ENCODE data around the gene KIAA0319L. TPM values are rescaled to one million over a fixed set of nuclear protein-coding genes. Genes with fewer than 3 reads are reported as not detected.

The KIAA0319L gene
- total RNA-seq, 1 experiment from 2014 or later = 46.4 TPM

- DNase-seq = peak; percentile 77
- no peak overlapping the region for H3K4ac ChIP-seq (ENCODE audit: low read depth, low read length)
- no peak overlapping the region for H3K9ac ChIP-seq (ENCODE audit: extremely low read depth, insufficient read length, low read length)
- Mint-ChIP-seq H3K36me3 (ENCODE audit: insufficient read depth in 1 of 3, low read depth in 3 of 3) (peaks cover 39 to 58% (median 51%) of the 10 kb centered on the region in 3 experiments), H3K4me3 (peak overlapping the region; percentile 33 to 57; a peak in 4 of 5 replicates), H3K9me3 (no peaks in the 10 kb centered on the region), H3K27ac (peak overlapping the region; percentile 96 to 99 (median 97)), H3K4me1 (peaks cover 48 to 49% of the 10 kb centered on the region in 2 experiments), H3K27me3 (ENCODE audit: low read depth) (no peaks in the 10 kb centered on the region)
- TF ChIP-seq, protein P1, sequence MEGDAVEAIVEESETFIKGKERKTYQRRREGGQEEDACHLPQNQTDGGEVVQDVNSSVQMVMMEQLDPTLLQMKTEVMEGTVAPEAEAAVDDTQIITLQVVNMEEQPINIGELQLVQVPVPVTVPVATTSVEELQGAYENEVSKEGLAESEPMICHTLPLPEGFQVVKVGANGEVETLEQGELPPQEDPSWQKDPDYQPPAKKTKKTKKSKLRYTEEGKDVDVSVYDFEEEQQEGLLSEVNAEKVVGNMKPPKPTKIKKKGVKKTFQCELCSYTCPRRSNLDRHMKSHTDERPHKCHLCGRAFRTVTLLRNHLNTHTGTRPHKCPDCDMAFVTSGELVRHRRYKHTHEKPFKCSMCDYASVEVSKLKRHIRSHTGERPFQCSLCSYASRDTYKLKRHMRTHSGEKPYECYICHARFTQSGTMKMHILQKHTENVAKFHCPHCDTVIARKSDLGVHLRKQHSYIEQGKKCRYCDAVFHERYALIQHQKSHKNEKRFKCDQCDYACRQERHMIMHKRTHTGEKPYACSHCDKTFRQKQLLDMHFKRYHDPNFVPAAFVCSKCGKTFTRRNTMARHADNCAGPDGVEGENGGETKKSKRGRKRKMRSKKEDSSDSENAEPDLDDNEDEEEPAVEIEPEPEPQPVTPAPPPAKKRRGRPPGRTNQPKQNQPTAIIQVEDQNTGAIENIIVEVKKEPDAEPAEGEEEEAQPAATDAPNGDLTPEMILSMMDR (conservative IDR thresholded peaks at IDR 0.05) = no peak
- no peaks in the 10 kb centered on the region for H3K27me3 ChIP-seq (ENCODE audit: insufficient read depth, low read length)
- peaks cover 10% of the 10 kb centered on the region; the same call in 1 of the 2 replicates for H3K4me1 ChIP-seq (ENCODE audit: insufficient read depth, low read length)
- no peak overlapping the region for H3K23ac ChIP-seq (ENCODE audit: insufficient read length, low read depth, low read length)
- no peaks in the 10 kb centered on the region for H3K23me2 ChIP-seq (ENCODE audit: insufficient read length, low read depth, low read length, poor library complexity, severe bottlenecking)
- H4K91ac ChIP-seq (ENCODE audit: insufficient read length, low read depth, low read length) = no peak overlapping the region
- no peak overlapping the region for H3K14ac ChIP-seq (ENCODE audit: insufficient read depth, low read length)
- no peak overlapping the region for H2BK15ac ChIP-seq (ENCODE audit: low read depth, low read length)
- no CpG with 5 or more reads among the region's 10 CpGs for WGBS (ENCODE audit: extremely low coverage, insufficient read length, low lambda C conversion rate)
- H3K9me3 ChIP-seq (ENCODE audit: control insufficient read depth, low read depth, low read length) = no peaks in the 10 kb centered on the region
- no peaks in the 10 kb centered on the region for H4K20me1 ChIP-seq (ENCODE audit: control insufficient read depth, insufficient read depth, insufficient read length)
- H2BK12ac ChIP-seq (ENCODE audit: insufficient read length, low read depth, low read length) = no peak overlapping the region
- H3K27ac ChIP-seq (ENCODE audit: insufficient read length, low read depth, low read length) = peak overlapping the region; percentile 80
- H2BK20ac ChIP-seq (ENCODE audit: low read depth, low read length, poor library complexity, severe bottlenecking) = no peak overlapping the region
- H4K5ac ChIP-seq (ENCODE audit: insufficient read length, low read depth, low read length) = no peak overlapping the region
- H3T11ph ChIP-seq (ENCODE audit: low read length) = no peak overlapping the region
- no peak overlapping the region for H2BK5ac ChIP-seq (ENCODE audit: insufficient read length, low read length)
- H3K18ac ChIP-seq (ENCODE audit: insufficient read length, low read depth, low read length) = no peak overlapping the region
- H3K79me1 ChIP-seq (ENCODE audit: insufficient read depth, low read depth, low read length, poor library complexity, severe bottlenecking) = no peaks in the 10 kb centered on the region
- H2AFZ ChIP-seq (ENCODE audit: low read length) = no peak overlapping the region
- H3K4me2 ChIP-seq (ENCODE audit: insufficient read depth, insufficient read length, low read length) = peak overlapping the region; percentile 11
- H4K8ac ChIP-seq (replicated peaks; ENCODE audit: insufficient read length, low read depth, low read length) = no peak overlapping the region
- no peak overlapping the region for H3K56ac ChIP-seq (ENCODE audit: insufficient read length, low read depth, low read length)
- H3K79me2 ChIP-seq (ENCODE audit: insufficient read depth, low read length) = no peaks in the 10 kb centered on the region
- H2AK5ac ChIP-seq (ENCODE audit: insufficient read length, low read length) = no peak overlapping the region
- H2BK120ac ChIP-seq (ENCODE audit: low read depth, low read length, poor library complexity, severe bottlenecking) = no peak overlapping the region
Measured at GRCh38 chr1:35390600-35391494, 166.4 kb downstream of the KIAA0319L start.

Measured in H9 (cell line).